GM21515 (cell line): ENCODE data around the gene PRSS56.

Experiments used
- ATAC-seq: cut with Tn5 transposase; IDR thresholded peaks from one replicate; pipeline ENCODE4 v1.9.1; 2021; ENCODE audit not compliant: unreplicated experiment

The PRSS56 gene

DNA sequence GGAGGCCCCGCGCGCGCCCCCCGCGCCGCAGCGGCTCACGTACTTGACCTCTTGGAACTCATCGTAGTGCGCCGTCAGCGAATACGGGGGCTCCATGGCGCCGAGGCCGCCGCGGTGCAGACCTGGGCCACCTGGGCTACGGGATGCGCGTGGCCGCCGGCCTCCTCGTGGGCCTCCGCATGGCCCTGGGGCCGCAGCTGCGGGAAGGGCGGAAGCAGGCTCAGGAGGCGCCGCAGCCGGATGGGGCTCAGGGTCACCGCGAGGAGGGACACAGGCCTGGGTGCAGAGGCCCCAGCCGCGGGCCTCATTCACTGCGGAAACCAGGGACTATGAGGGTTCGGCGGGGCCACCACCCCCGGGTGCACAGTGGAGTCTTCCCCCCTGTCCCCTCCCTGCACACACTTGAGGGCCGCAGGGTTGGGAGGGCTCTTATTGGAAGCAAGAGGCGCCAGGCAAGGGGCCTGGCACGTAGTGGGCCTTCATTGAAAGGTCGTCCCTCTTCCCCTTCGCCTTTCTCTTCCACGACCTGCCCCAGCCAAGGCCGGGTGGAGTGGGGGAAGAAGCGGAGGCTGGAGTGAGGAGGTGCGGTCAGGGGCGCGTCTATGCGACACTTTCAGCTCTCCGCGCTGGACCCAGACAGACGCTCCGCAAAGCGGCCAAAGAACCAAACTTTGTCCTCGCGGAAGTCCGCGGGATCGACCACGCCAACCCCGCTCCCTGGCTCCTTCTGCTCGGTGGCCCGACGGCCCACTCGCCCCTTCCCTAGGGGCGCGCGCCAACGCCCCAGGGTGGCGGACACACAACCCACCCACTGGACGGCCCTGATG is 33.4 kb upstream of the PRSS56 start:
- ATAC-seq: no peak

DNA sequence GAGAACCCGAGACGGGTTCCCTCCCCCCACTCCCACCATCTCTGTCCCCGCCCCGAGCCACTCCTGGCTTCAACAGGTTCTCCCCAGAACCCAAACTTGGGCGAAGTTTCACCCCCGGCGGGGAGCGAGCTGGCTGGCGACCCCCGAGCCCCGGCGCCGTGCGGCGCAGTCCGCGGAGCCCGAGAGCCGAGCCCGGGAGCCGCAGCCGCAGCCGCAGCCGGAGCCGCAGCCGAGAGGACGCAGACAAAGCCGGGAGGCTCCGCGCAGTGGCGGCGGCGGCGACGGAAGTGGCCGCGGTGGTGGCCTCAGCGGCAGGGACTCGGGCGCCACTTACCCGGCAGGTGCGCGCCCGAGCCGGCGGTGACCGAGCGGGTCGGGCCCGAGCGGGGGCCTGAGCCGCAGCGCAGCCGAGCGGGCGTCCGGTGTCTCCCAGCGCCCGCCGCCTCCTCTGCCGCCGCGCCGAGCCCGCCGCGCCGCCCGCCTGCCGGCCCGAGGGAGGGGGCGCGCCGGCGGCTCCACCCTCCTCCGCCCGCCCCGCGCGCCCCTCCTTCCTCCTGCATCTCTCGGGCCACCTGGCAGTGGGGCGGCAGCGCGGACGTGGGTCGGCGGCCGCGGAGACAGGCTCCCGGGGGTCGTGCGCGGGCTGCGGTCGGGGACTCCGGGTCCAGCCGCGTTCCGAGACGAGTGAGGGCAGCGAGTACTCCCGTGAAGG is 32.6 kb upstream of the PRSS56 start, which contains the start of gene ECEL1:
ECEL1 (minus strand) TSS at position 450 of the 712 bp plus-strand sequence. CDS start 1,181 bp downstream, outside the sequence.
- ATAC-seq: no peak

DNA sequence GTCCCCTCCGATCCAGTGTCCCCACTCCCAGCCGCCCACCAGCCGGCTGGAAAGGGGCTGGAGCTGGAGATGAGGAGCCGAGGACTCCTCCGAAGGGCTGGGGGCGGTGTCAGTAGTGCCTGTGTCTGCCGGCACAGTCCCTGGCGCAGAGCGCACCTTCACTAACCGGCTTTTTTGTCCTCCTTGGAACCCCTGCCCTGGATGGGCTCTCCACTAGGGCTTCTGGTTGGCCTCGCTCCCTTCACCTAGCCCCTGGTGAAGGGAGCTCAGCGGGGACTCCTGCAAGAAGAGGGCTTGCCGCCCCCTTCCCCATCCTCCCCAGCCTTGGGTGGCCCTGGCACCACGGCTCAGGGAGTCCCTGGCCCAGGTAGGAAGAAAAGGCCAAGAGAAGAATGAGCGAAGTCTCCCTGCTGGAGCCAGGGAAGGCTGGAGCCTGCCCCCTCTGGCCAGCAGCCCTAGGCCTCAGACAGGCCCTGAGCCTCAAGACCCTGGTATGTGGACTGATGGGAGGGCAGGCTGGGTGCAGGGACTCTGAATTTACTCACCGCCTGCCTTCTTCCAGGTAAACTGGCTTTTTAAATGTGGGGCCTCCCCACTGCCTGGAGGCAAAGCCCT is 32.0 kb upstream of the PRSS56 start:
- no peak for ATAC-seq

DNA sequence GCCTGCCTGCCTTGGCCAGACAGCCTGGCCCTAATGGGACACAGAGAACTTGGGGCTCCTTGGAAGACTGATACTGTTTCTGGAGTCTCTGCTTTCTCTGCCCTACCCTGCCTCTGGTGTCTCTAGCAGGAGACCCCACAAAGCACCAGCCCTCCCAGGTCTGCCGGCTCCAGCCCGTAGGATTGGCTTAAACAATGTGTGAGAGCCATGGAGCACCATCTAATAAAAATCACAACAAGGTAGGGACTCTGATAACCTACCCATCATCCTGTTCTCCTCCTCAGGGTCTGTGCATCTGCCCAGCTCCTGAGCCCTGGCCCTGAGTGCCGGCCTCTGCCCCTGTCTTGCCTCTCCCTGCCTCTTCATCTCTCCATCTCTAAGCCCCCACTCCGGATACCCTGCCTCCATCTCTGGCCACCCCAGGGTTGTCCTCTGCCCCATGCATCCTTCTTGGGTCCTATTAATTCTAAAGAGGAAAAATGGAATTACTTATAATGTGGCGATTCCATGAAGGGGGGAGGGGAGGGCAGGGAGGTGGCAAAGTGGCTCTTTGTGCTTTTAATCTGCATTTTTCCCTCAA is 31.4 kb upstream of the PRSS56 start:
- ATAC-seq: no peak

DNA sequence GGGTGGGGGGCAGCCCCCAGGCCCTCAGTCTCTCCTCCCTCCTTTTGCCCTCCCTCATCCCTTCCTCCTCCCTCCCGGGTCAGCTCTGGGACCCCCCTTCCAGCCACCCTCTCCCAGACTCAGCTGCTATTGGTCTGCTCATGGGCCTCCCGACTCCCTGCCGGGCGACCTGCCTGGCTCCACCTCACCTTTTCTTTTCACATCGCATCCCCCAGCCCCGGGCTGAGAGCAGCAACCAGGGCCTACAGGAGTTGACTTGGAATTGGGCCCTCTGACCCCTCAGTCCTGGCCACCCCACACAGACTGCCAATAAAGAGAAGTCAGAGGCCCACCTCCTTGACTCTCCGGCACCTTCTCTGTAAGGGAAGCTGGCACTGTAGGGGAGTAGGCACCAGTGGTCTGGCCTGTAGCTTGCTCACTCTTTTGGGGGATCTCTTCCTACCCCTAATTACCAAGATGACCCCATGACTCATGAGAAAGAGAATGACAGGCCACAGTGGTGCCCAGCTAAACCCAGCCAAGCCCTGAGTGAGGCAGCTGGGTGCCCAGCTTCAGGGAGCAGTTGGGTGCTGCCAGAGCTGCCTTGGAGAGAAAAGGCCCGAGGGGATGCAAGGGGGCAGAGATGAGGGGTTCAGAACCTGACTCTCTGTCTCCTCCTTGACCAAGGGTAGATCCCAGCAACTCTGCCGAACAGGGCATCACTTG is 30.5 kb upstream of the PRSS56 start:
- ATAC-seq: no peak

DNA sequence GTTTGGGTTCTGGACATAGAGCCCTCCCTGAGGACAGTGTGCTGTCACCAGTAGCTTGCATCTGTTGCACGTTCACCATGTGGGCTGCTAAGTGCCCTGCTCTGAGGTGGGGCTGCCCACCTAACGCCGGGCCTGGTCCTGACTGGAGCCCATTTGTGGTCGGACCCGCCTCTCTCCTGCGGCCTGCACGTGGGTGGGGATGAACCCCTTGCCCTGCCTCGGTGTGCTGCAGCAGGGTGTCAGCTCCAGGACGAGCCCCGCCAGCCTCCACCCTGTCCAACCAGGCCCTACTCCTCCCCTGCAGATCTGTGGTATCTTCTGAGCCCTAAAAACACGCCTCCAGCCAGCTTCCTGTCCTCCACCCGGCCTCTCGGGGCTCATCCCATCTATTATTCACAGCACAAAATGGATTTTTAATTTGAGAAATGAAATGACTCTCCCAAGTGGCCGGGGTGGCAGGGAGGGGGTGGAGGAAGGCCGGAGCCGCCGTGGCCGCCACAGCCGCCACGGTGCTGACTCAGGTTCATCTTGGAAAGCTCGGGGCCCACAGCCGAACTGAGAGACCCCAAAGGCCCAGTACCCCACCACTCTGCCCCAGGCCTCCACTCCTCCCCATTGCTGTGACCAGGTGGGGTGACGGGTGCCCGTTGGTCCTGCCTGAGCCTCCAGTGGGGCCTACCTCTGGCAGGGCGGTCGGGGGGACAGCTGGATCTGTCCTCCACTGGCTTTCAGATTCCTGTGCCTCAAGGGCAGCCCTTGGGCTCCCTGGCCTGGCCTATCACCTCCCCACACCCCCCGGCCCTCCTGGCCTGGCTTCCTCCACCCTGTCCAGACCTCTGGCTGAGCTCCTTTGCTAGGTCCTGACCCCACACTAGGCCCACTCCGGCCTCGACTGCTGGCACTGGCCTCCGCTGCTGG is 29.7 kb upstream of the PRSS56 start:
- no peak for ATAC-seq

DNA sequence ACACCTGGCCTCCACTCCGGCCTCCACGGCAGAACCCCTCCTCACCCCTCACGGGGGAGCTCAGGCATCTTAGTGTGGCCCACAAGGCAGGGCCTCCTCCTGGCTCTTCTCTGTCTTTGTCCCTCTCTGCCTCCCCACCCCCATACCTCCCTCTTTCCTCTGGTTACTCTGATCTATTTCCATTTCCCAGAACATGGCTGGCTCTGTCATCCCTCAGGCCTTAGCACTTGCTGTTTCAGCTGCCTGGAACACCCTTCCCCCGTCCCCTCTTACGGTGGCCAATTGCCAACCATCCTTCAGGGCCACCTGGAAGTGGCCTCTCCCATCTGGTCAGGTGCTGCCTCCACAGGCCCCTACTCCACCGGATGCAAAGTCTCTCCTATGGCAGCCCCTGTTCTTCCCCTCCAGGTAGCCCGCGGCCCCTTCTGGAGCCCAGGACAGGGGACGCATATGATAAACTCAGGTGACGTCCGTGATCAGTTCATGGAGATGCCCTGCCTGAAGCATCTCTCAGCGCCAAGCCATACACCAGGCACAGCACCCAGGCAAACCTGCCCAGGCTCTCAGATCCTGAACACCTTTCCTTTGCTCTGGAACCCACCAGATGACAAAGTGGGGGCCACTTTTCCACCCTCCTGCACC is 28.9 kb upstream of the PRSS56 start:
- ATAC-seq: no peak

DNA sequence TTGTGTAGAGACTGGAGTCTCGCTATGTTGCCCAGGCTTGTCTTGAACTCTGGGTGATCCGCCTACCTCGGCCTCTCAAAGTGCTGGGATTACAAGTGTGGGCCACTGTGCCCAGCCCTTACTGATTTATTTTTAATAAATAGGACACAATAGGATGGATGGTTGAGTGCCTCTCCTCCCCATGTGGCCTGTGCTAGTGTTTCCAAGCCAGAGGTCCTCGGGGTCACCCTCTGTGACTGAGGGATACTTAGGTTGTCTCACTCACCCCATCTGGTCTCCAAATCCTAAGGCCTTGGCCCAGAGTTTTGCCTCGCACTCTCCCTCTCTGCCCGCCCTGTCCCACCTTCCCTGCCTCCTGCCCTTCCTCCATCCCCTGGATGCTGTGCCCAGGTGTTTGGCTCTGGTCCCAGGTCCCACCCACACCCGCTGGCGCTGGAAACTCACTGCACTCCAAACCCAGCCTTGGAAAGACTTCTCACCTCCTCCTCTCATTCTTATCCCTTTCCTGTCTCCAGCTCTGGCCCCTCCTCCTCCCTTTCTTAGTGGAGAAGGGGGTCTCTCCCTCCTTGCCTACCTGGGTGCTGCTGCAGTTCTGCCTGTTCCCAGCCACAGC is 27.8 kb upstream of the PRSS56 start:
- no peak for ATAC-seq

DNA sequence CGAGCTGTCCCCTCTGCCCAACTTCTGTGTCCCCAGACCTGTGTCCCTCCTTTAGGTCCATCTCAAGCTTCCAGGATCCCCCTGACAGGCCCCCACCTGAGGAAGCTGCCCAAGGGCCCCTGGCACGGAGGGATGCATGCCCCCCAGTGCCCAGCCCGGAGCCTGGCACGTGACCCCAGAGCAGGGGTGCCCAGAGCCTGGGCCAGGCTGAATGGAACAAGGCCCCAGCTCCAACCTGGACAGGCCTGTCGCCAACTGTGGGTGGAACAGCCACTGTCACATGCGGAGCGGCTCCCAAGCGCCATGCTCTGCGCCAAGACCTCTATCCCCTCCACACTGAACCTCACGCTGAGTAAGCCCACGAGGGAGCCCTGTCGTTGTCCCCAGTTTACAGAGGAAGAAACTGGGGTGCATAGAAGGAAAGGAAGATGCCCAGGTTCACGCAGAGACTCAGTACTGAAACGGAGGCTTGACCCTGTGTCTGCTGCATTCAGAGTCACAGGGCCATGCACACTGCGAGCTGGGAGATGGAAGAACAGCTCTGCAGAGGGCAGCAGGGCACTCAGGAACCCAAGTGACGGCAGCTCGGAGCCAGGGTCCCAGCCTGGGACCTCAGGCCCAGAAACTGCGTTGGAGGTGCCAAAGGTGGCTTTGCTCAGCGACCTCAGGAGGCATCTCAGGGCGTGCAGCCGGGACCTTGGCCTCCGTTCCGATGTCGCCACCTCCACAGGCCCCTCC is 27.1 kb upstream of the PRSS56 start:
- no peak for ATAC-seq

DNA sequence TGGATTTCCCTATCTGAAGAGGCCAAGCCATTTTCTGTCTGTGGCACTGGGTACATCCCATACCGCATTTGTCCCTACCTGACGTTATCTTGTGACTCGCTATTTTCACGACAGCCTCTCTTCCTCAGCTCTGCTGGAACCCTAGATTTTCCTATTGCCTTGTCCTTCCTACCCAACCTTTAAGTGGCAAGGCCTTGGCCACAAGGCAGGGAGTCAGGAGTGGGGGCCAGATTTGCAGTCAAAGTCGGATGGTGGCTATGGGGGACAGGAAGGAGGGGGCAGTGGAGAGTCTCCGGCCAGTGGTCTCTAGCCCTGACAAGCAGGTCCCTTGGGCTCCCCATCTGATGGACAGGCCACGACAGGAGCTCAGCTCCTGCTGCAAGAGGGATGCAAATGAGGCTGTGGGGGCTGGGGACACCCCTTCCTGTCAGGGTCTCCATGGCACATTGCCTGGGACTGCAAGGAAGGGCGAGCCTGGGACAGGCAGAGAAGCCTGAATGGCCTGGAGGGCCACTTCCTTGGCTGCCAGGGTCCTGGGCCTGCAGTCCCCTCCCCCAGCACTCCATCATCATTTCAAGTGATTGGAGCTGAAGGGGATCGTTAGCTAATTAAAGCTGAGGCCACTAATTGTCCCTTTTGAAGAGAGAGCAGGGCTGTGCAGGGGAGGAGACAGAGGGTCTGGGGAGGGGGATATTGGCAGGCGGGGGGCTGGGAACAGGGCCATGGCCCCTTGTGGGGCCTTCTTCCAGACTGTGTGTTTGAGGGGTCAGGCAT is 26.3 kb upstream of the PRSS56 start:
- ATAC-seq: no peak

DNA sequence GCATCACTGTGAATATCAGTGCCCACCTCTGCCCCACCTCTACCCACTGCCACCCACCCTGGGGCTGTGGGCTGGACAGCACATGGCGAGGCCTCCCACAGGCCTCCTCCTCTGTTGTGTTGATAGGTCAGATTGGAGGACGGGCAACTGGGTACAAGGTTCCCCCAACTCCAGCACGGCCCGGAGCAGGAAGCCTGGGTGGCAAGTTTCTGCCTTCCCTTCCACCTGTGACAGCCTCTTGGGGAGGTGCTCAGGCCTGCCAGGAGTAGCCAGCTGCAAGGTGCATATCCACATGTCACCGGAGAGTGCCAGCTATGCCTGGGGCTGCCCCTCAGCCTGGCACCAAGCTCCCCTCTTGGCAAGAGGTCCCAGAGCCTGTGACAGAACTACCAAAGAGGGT is 25.6 kb upstream of the PRSS56 start:
- ATAC-seq: no peak

DNA sequence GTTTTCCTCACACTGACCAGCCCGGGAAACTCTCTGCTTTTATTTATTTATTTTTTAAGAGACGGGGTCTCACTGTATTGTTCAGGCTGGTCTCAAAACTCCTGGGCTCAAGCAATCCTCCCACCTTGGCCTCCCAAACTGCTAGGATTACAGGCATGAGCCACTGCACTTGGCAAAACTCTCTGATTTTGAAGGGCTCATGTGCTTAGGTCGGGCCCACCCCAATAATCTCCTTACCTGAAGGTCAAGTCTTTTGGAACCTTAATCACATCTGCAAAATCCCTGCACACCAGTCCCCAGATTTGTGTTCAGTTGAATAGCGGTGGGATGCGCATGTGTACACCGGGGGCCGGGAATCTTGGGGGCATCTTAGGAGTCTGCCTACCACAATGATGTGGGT is 24.9 kb upstream of the PRSS56 start:
- no peak for ATAC-seq

DNA sequence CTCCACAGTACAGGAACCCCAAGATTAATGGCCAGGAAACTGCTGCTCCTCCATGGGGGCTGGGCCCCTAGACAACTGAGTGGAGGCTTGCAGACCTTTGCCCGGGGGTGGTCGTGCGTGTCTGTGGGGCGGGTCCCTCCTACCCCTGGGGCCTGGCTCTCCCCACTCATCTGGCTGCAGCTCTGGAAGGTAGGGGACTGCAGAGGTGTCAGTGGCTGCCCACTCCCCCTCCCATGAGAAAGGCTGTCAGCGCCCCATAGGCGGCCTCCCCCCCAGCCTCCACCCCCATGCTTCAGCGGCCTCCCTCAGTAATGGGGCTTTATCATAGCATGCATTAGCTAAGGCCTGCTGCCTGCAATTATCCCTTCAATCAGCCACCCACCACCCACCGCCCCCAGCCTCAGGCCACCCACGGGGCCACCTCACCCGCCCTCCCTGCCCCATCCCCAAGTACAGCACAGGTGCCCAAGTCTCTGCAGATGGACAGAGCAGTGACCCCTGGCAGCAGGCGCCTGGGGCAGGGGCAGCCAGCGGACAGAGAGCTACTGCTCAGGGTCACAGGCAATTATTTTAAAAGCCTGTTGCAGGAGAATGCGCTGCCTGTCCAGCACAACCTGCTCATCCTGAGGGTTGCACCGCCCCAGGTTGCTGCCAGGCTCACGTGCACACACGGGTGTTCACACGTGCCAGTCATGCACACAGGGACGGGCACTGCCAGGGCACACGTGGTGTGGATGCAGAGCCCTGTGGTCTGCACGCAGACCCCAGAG is 23.5 kb upstream of the PRSS56 start:
- no peak for ATAC-seq

DNA sequence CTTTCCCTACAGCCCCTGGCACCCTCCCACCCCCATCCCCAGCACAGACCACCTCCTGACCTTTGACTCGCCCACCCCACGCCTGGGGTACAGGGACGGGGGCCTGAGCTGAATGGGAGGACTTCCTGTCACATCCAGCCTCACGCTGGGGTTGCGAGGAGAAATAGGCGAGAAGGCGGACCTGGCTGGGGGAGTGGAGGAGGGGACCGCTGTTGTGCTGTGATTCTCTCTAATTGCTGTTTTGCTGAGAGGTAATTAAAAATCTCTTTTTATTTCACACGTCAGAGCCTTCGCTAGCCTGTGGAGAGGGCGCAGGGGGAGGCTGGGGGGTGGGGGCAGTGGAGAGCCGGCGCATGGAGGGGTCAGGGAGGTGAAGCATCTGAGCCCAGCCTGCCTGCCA is 22.8 kb upstream of the PRSS56 start:
- ATAC-seq: no peak

DNA sequence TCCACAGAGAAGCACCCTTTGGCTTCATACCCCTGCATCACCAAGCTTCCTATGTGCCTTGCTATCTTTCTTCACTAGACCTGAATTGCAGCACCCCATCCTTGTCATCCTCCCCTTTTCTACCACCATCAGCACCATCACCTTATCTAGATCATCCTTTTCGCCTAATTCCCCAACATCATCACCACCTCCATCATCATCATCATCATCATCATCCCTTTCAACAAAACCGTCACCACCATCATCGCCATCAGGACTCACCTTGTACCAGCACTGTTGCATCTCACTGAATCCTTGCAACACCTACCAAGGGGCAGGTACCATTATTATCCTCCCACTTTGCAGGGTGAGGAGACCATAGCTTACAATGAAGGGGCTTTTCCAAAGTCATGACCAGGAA is 21.7 kb upstream of the PRSS56 start:
- ATAC-seq: no peak

DNA sequence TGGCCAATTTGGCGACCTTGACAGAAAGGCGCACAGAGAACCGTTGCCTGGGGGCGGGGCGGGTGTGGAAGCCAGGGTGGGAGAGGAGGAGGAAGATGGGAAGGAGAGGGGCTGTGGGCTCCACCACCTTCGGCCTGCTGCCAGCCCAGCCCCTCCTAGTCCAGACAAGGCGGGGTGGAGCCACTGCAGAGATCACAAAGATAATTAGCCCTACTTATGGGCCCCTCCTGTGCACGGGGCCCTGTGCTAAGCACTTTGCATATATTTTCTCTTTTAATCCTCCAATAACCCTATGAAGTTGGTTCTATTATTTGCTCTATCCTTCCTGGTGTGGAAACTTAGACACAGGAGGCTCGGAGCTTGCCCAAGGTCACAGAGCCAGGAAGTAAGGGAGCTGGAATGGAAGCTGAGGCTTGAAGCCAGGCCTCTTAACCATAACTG is 18.8 kb upstream of the PRSS56 start:
- ATAC-seq: no peak
